A549 (cell line): ENCODE data around the gene DMRT2.

Source experiments
- BHLHE40 ChIP-seq: IDR thresholded peaks from 2 replicates; pipeline ENCODE4 v1.6.1; 2012; ENCODE audit warnings: low read depth, low read length, inconsistent platforms
- CEBPB ChIP-seq, 2 experiments: fragments of >200 bp in 1 of 2; sonication (Bioruptor Twin) in 1 of 2; formaldehyde crosslinking in 1 of 2; IDR thresholded peaks; 2 replicates each; pipeline ENCODE4 v1.6.1; 2012 to 2016
- CHD2 ChIP-seq: fragments of 150-350 bp; IDR thresholded peaks from 2 replicates; pipeline ENCODE4 v1.6.1; 2014; ENCODE audit warnings: low read length; ENCODE audit not compliant: partially characterized antibody
- CHD4 ChIP-seq: fragments of 200-600 bp; sonication (generic); IDR thresholded peaks from 2 replicates; pipeline ENCODE4 v1.6.1; 2016; ENCODE audit warnings: antibody characterized with exemption, mild to moderate bottlenecking, borderline replicate concordance
- CTCF ChIP-seq: fragments of >200 bp; sonication (Bioruptor Twin); formaldehyde crosslinking; IDR thresholded peaks from 3 replicates; pipeline ENCODE4 v1.5.1; 2016
- E2F6 ChIP-seq: IDR thresholded peaks from 2 replicates; pipeline ENCODE4 v1.6.1; 2012; ENCODE audit warnings: low read depth, borderline replicate concordance
- EP300 ChIP-seq, 2 experiments: fragments of >200 bp; sonication (Bioruptor Twin); formaldehyde crosslinking; IDR thresholded peaks; 2 replicates in 1 of 2; 3 replicates in 1 of 2; pipeline ENCODE4 v1.6.1; 2016 to 2017
- GATA3 ChIP-seq: IDR thresholded peaks from 2 replicates; pipeline ENCODE4 v1.6.1; 2012; ENCODE audit warnings: borderline replicate concordance
- KDM5A ChIP-seq: fragments of 200-600 bp; sonication (generic); IDR thresholded peaks from 2 replicates; pipeline ENCODE4 v1.6.1; 2016; ENCODE audit warnings: antibody characterized with exemption, mild to moderate bottlenecking
- MAX ChIP-seq: IDR thresholded peaks from 2 replicates; pipeline ENCODE4 v1.6.1; 2012
- RAD21 ChIP-seq, 2 experiments: fragments of >200 bp in 1 of 2; sonication (Bioruptor Twin) in 1 of 2; formaldehyde crosslinking in 1 of 2; IDR thresholded peaks in 1 of 2; conservative IDR thresholded peaks in 1 of 2; 2 replicates in 1 of 2; 3 replicates in 1 of 2; pipeline ENCODE4 v1.6.1; 2012 to 2018; ENCODE audit warnings: inconsistent platforms in 1 of 2
- REST ChIP-seq: fragments of 200-600 bp; sonication (generic); IDR thresholded peaks from 2 replicates; pipeline ENCODE4 v1.6.1; 2016; ENCODE audit warnings: antibody characterized with exemption, mild to moderate bottlenecking, moderate library complexity
- ZNF302 ChIP-seq: fragments of 250-450 bp; sonication (Bioruptor Pico); IDR thresholded peaks from 2 replicates; pipeline ENCODE4 v1.9.0; 2021; ENCODE audit warnings: inconsistent platforms, mild to moderate bottlenecking, moderate library complexity
- ZSCAN20 ChIP-seq: fragments of 250-450 bp; sonication (Bioruptor Pico); IDR thresholded peaks from 2 replicates; pipeline ENCODE4 v1.8.0; 2022; ENCODE audit warnings: mild to moderate bottlenecking, moderate library complexity

GRCh38 chr9:1002678-1003077, 47.5 kb upstream of the DMRT2 start:
- TF ChIP-seq MAX: no peak
- TF ChIP-seq CHD4: no peak
- no peak for TF ChIP-seq CTCF
- TF ChIP-seq REST: no peak
- no peak for TF ChIP-seq KDM5A
- no peak for TF ChIP-seq EP300 (IDR thresholded peaks at IDR 0.05)
- no peak for TF ChIP-seq RAD21 (conservative IDR thresholded peaks at IDR 0.05 in 1 of 2, IDR thresholded peaks at IDR 0.05 in 1 of 2)
- no peak for TF ChIP-seq CEBPB (IDR thresholded peaks at IDR 0.05)
- no peak for TF ChIP-seq BHLHE40
- TF ChIP-seq ZNF302 (CRISPR knock-in tag): no peak
- no peak for TF ChIP-seq CHD2
- TF ChIP-seq E2F6: no peak
- no peak for TF ChIP-seq ZSCAN20 (CRISPR knock-in tag)
- TF ChIP-seq GATA3: no peak
